ENCODE data around the gene IL11RA. TPM values are rescaled to one million over a fixed set of nuclear protein-coding genes. Genes with fewer than 3 reads are reported as not detected.

Gene IL11RA
- total RNA-seq, 5 donors from 2014 or later (not counting 1 experiment from before 2014, with no cell fraction given): 166 to 220 (median 180) TPM

DNA sequence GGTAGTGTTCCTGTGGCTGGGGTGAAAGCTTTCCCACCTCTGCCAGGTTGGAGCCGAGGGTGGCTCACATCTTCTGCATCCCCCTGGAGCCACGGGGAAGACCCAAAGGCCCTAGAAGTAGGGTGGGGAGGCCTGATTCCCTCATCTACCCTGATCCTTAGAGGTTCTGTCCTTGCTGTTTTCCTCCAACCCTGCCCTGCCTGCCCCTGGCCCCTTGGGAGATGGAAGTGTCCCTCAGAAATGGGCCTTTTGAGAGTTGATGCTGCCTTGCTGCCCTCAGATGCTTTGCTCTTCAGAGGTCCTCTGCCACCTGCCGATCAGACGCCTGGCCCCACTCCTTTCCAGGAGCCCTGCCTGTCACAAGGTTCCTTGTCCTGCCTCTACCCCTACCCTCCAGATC is 32.8 kb downstream of the IL11RA start:
- H3K9me3 Mint-ChIP-seq: no peaks in the 10 kb centered on the region
- no CpG with 5 or more reads among the region's 4 CpGs for WGBS (ENCODE audit: insufficient coverage)
- Histone ChIP-seq H3K4me1 (ENCODE audit: control insufficient read depth in 1 of 2, extremely low read depth in 1 of 2, insufficient read depth in 2 of 2, low read length in 2 of 2) (no peaks in the 10 kb centered on the region), H3K27me3 (replicated peaks in 1 of 2; ENCODE audit: control insufficient read depth in 2 of 2, extremely low read depth in 1 of 2, insufficient read depth in 2 of 2, low read length in 1 of 2) (peaks cover 0 to 10% of the 10 kb centered on the region in 2 experiments), H3K4me3 (ENCODE audit: control insufficient read depth in 1 of 2, extremely low read depth in 1 of 2, low read length in 1 of 2) (no peak overlapping the region), H3K36me3 (ENCODE audit: control insufficient read depth in 2 of 2, extremely low read depth in 1 of 2, insufficient read depth in 1 of 2, low read length in 1 of 2) (no peaks in the 10 kb centered on the region), H3K27ac (ENCODE audit: low read length) (no peak overlapping the region), H3K9me3 (no peaks in the 10 kb centered on the region)
- H3K4me3 Mint-ChIP-seq: no peak overlapping the region
- peaks cover 0 to 2% of the 10 kb centered on the region in 2 donors for H3K27me3 Mint-ChIP-seq
- no peaks in the 10 kb centered on the region for H3K36me3 Mint-ChIP-seq
- ATAC-seq (replicated peaks in 1 of 4) (no peak), DNase-seq (no peak)
- ChIA-PET CTCF (no interaction called here), POLR2A (no interaction called here)
- H3K27ac Mint-ChIP-seq: no peak overlapping the region
- peaks cover 0 to 5% (median 0%) of the 10 kb centered on the region in 3 donors for H3K4me1 Mint-ChIP-seq

DNA sequence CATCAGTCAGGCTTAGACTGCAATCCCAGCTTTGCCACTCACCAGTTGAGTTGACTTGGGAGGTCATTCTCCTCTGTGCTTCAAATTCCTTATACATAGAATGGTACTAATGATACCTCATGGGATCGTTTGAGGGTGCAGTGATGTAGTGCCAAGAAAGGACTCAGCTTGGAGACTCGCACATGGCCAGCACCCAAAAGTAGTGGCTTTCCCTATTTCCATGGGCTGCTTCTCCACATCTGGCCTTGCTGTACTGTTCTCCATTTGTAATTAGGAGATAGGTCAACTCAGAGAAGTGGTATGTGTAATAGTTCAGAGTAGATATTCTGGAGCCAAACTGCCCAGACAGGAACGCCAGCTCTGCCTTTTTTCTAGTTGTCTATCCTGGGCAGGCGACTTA is 33.6 kb downstream of the IL11RA start:
- Mint-ChIP-seq H3K27ac (no peak overlapping the region), H3K27me3 (peaks cover 0 to 2% of the 10 kb centered on the region in 2 donors), H3K36me3 (no peaks in the 10 kb centered on the region), H3K4me3 (no peak overlapping the region), H3K9me3 (no peaks in the 10 kb centered on the region), H3K4me1 (peaks cover 0 to 5% (median 0%) of the 10 kb centered on the region in 3 donors)
- 100% methylated on average over 1 of the region's 4 CpGs for WGBS (ENCODE audit: insufficient coverage)
- no peaks in the 10 kb centered on the region for H3K4me1 ChIP-seq (ENCODE audit: control insufficient read depth in 1 of 2, extremely low read depth in 1 of 2, insufficient read depth in 2 of 2, low read length in 2 of 2)
- no peak overlapping the region for H3K4me3 ChIP-seq (ENCODE audit: control insufficient read depth in 1 of 2, extremely low read depth in 1 of 2, low read length in 1 of 2)
- DNase-seq (no peak), ATAC-seq (replicated peaks in 1 of 4) (no peak)
- peaks cover 0 to 12% of the 10 kb centered on the region in 2 experiments for H3K27me3 ChIP-seq (replicated peaks in 1 of 2; ENCODE audit: control insufficient read depth in 2 of 2, extremely low read depth in 1 of 2, insufficient read depth in 2 of 2, low read length in 1 of 2)
- POLR2A ChIA-PET: no interaction called here
- CTCF ChIA-PET: no interaction called here
- H3K9me3 ChIP-seq: no peaks in the 10 kb centered on the region
- H3K36me3 ChIP-seq (ENCODE audit: control insufficient read depth in 2 of 2, extremely low read depth in 1 of 2, insufficient read depth in 1 of 2, low read length in 1 of 2): no peaks in the 10 kb centered on the region
- H3K27ac ChIP-seq (ENCODE audit: low read length): no peak overlapping the region

DNA sequence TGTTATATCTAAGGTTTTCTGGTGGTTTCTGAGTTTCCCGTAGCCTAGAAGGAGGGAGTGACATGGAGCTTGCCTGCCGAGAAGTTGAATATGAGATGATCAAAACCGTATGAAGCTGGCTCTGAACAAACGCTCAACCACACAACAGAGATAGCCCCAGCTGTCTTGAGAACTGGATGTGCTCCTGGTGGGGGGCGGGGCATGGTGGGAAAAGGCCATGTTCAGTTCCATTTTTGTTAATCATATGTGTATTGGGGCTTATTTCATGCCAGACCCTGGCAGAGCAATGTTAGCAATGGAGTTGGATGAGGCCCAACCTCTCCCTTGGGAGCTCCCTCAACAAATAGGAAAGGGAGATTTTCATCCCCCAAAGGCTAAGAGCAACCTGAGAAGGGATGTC is 34.2 kb downstream of the IL11RA start:
- Mint-ChIP-seq H3K4me1 (peaks cover 0 to 5% (median 0%) of the 10 kb centered on the region in 3 donors), H3K27ac (no peak overlapping the region), H3K4me3 (no peak overlapping the region), H3K9me3 (no peaks in the 10 kb centered on the region), H3K36me3 (no peaks in the 10 kb centered on the region), H3K27me3 (peaks cover 0 to 2% of the 10 kb centered on the region in 2 donors)
- DNase-seq (no peak), ATAC-seq (replicated peaks in 1 of 4) (no peak)
- Histone ChIP-seq H3K36me3 (ENCODE audit: control insufficient read depth in 2 of 2, extremely low read depth in 1 of 2, insufficient read depth in 1 of 2, low read length in 1 of 2) (no peaks in the 10 kb centered on the region), H3K9me3 (no peaks in the 10 kb centered on the region), H3K27ac (ENCODE audit: low read length) (no peak overlapping the region), H3K4me3 (ENCODE audit: control insufficient read depth in 1 of 2, extremely low read depth in 1 of 2, low read length in 1 of 2) (no peak overlapping the region), H3K4me1 (ENCODE audit: control insufficient read depth in 1 of 2, extremely low read depth in 1 of 2, insufficient read depth in 2 of 2, low read length in 2 of 2) (no peaks in the 10 kb centered on the region), H3K27me3 (replicated peaks in 1 of 2; ENCODE audit: control insufficient read depth in 2 of 2, extremely low read depth in 1 of 2, insufficient read depth in 2 of 2, low read length in 1 of 2) (peaks cover 0 to 16% of the 10 kb centered on the region in 2 experiments)
- WGBS (ENCODE audit: insufficient coverage): 100% methylated on average over 2 of the region's 5 CpGs
- ChIA-PET CTCF (no interaction called here), POLR2A (no interaction called here)

GRCh38 chr9:34686732-34687131 is 34.7 kb downstream of the IL11RA start:
- H3K4me3 Mint-ChIP-seq: no peak overlapping the region
- peaks cover 0 to 5% (median 0%) of the 10 kb centered on the region in 3 donors for H3K4me1 Mint-ChIP-seq
- H3K4me3 ChIP-seq (ENCODE audit: control insufficient read depth in 1 of 2, extremely low read depth in 1 of 2, low read length in 1 of 2): no peak overlapping the region
- H3K27ac Mint-ChIP-seq: no peak overlapping the region
- peaks cover 0 to 17% of the 10 kb centered on the region in 2 experiments for H3K27me3 ChIP-seq (replicated peaks in 1 of 2; ENCODE audit: control insufficient read depth in 2 of 2, extremely low read depth in 1 of 2, insufficient read depth in 2 of 2, low read length in 1 of 2)
- peaks cover 0 to 5% of the 10 kb centered on the region in 2 donors for H3K27me3 Mint-ChIP-seq
- ChIA-PET POLR2A (no interaction called here), CTCF (no interaction called here)
- DNase-seq (no peak), ATAC-seq (replicated peaks in 1 of 4) (no peak)
- no peaks in the 10 kb centered on the region for H3K9me3 ChIP-seq
- no peaks in the 10 kb centered on the region for H3K36me3 Mint-ChIP-seq
- H3K9me3 Mint-ChIP-seq: no peaks in the 10 kb centered on the region
- H3K4me1 ChIP-seq (ENCODE audit: control insufficient read depth in 1 of 2, extremely low read depth in 1 of 2, insufficient read depth in 2 of 2, low read length in 2 of 2): no peaks in the 10 kb centered on the region
- no peaks in the 10 kb centered on the region for H3K36me3 ChIP-seq (ENCODE audit: control insufficient read depth in 2 of 2, extremely low read depth in 1 of 2, insufficient read depth in 1 of 2, low read length in 1 of 2)
- WGBS (ENCODE audit: insufficient coverage): 29% methylated on average over 1 of the region's 1 CpG
- H3K27ac ChIP-seq (ENCODE audit: low read length): no peak overlapping the region

DNA sequence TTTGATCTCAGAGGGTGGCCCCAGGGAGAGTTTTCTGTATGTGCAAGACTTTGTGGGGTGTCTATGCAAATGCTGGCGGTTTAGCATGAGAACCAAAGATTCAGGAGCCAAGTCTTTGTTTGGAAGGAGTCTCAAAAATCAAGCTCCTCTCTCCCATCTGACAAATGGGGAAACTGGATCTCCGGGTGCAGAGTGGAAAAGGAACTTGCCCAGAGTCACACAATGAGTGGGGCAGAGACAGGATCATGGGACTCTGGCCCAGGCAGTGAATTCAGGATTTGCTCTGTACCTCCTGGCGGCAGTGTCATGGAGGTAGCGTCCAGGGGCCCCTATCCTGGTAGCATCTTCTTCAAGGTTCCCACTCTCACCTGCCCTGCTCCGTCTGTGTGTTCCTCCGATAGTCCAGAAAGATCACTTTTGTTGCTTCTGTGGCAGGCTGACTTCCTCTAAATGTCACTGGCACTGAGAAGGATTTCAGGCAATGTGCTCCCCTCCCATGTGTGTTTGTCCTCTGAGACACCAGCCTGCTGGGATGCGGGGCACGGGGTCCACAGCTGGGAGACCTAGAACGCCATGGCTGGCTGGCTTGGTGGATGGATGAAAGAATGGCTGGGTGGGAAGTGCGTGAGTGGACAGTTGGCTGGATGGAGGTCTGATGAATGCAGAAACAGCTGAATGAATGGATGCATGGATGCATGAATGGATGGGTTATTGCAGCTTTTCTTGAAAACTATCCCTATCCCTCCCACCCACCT is 35.5 kb downstream of the IL11RA start:
- H3K9me3 Mint-ChIP-seq: no peaks in the 10 kb centered on the region
- ChIA-PET CTCF (interaction anchor here in 1 of 2 donors (0.5 kb wide), 1 partner anchor 400 kb away, joined by 3 read pairs; no protein-coding TSS in a partner anchor), POLR2A (no interaction called here)
- Histone ChIP-seq H3K9me3 (no peaks in the 10 kb centered on the region), H3K4me3 (ENCODE audit: control insufficient read depth in 1 of 2, extremely low read depth in 1 of 2, low read length in 1 of 2) (no peak overlapping the region), H3K27ac (ENCODE audit: low read length) (no peak overlapping the region), H3K4me1 (ENCODE audit: control insufficient read depth in 1 of 2, extremely low read depth in 1 of 2, insufficient read depth in 2 of 2, low read length in 2 of 2) (no peaks in the 10 kb centered on the region), H3K27me3 (replicated peaks in 1 of 2; ENCODE audit: control insufficient read depth in 2 of 2, extremely low read depth in 1 of 2, insufficient read depth in 2 of 2, low read length in 1 of 2) (peaks cover 0 to 17% of the 10 kb centered on the region in 2 experiments), H3K36me3 (ENCODE audit: control insufficient read depth in 2 of 2, extremely low read depth in 1 of 2, insufficient read depth in 1 of 2, low read length in 1 of 2) (no peaks in the 10 kb centered on the region)
- H3K36me3 Mint-ChIP-seq: no peaks in the 10 kb centered on the region
- no peak overlapping the region for H3K4me3 Mint-ChIP-seq
- 89% methylated on average over 6 of the region's 10 CpGs for WGBS (ENCODE audit: insufficient coverage)
- H3K27me3 Mint-ChIP-seq: peaks cover 0 to 5% of the 10 kb centered on the region in 2 donors
- H3K4me1 Mint-ChIP-seq: peaks cover 0 to 5% (median 0%) of the 10 kb centered on the region in 3 donors
- ATAC-seq (replicated peaks in 1 of 4) (no peak), DNase-seq (no peak)
- H3K27ac Mint-ChIP-seq: no peak overlapping the region

DNA sequence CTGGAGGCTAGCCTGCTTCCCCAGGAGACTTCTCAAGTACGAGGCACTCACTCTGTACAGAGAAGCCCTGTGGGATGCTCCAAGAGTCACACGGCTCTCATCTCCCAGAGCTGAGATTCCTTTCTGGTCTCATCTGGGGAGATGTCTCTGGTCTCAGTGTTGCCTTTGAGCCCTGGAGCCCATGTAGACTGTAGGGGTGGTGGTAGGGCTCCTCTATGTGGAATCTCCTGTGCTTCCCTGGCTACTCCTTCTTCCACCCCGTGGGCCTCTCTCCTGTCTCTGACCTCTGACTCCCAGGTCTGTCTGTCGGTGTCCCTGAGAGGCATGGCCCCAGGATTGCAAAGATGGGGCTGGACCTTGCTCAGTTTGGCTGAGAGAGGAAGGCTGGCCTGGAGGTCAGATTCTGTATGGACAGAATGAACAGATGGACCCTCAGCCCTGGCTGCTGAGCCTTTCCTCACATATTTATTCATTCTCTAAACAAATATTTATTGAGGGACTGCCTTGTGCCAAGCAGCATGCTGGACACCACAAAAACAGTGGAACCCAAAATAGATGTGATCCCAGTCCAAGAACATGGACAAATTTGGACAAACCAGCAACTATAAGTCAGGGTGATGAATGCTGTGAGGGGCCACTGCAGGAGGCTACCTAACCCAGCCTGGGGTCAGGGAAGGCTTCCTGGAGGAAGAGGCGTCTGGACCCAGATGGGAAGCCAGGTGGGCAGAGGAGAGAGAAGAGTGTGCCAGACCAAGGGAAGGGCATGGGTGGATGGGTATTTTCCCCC is 36.5 kb downstream of the IL11RA start:
- no peaks in the 10 kb centered on the region for H3K9me3 ChIP-seq
- peaks cover 0 to 17% of the 10 kb centered on the region in 2 experiments for H3K27me3 ChIP-seq (replicated peaks in 1 of 2; ENCODE audit: control insufficient read depth in 2 of 2, extremely low read depth in 1 of 2, insufficient read depth in 2 of 2, low read length in 1 of 2)
- Mint-ChIP-seq H3K4me3 (no peak overlapping the region), H3K36me3 (no peaks in the 10 kb centered on the region), H3K9me3 (no peaks in the 10 kb centered on the region), H3K27me3 (peaks cover 0 to 5% of the 10 kb centered on the region in 2 donors), H3K4me1 (peaks cover 0 to 5% (median 0%) of the 10 kb centered on the region in 3 donors), H3K27ac (no peak overlapping the region)
- DNase-seq (no peak), ATAC-seq (replicated peaks in 1 of 4) (no peak)
- H3K27ac ChIP-seq (ENCODE audit: low read length): no peak overlapping the region
- no peaks in the 10 kb centered on the region for H3K4me1 ChIP-seq (ENCODE audit: control insufficient read depth in 1 of 2, extremely low read depth in 1 of 2, insufficient read depth in 2 of 2, low read length in 2 of 2)
- 67% methylated on average over 1 of the region's 5 CpGs for WGBS (ENCODE audit: insufficient coverage)
- H3K4me3 ChIP-seq (ENCODE audit: control insufficient read depth in 1 of 2, extremely low read depth in 1 of 2, low read length in 1 of 2): no peak overlapping the region
- POLR2A ChIA-PET: no interaction called here
- H3K36me3 ChIP-seq (ENCODE audit: control insufficient read depth in 2 of 2, extremely low read depth in 1 of 2, insufficient read depth in 1 of 2, low read length in 1 of 2): no peaks in the 10 kb centered on the region
- CTCF ChIA-PET: no interaction called here

Measured in T-cell (primary cell).